GM11168 (cell line): ENCODE measurements around the gene SLC22A4.

Experiments used
- in situ Hi-C: fragments of 300-500 bp; cut with MboI; formaldehyde crosslinking; loops from one replicate; pipeline ENCODE4 v1.12.0; 2022; ENCODE audit warnings: low sequenced_read_pairs; ENCODE audit not compliant: unreplicated experiment

The SLC22A4 gene

GRCh38 chr5:132293992-132294727 is at the start of gene SLC22A4:
TSS of gene SLC22A4 (plus strand) at chr5:132294394. CDS start at chr5:132294617, 223 bp downstream.
- in situ Hi-C loops: no loop called here

DNA sequence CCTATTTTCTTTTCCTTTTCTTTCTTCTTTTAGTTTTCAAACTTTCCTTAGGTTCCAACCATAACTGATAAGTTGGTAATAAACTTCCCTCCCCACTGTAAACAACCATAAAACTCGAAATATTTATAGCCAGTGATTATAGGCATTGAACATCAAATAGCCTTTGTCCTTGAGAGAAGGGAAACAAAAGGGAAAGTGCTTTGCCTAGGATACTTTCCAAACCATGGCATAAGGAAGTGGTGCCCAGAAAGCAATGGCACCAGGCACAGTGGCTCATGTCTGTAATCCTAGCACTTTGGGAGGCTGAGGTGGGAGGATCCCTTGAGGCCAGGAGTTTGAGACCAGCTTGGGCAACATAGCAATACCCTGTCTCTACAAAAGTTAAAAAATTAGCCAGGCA is 48.6 kb upstream of the SLC22A4 start:
- in situ Hi-C loops: no loop called here

GRCh38 chr5:132246806-132247205 is 47.4 kb upstream of the SLC22A4 start:
- in situ Hi-C loops: no loop called here

DNA sequence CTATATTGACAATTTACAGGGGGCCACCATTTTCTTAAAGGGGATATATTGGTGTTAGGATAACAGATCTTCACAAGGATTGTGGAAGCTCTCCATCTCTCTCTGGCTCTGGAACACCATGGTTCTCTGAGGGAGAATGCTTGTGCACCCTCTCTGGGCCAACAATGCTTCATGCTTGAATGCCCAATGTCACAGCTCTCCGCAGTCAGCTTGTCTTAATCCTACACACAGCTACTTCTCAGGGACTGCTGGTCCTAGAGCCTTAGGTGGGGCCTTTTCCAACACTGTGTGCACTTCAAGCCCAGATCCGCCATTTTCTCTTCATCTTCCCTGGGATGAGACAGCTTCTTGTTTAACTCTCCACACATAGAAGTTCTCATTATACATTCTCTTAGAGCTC is 43.6 kb upstream of the SLC22A4 start:
- in situ Hi-C loops: loop anchor here (25.0 kb wide), 1 partner anchor 262 kb away; no protein-coding TSS in a partner anchor

DNA sequence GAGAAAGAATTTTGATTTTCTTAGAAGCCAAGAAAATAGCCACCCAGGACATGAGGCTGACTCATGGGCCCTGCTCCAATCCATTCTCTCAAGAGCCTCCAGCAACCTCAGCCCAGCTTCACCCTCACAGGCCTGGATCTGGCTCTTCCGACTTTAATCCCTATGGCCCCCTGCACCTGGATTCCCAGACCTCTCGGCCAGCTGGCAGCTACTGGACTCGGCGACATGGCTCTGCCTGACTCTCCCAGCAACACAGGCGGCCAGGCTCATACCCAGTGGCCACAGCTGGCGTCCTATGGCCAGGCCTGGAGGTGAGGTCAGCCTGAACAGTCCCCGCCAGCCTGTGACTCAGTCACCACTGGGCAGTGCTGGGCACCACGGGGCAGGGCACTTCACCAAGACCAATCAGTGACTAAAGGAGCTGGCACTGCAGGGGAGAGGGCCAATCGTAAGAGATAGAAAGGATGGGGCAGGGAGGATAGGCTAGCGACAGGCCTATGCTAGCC is 42.9 kb upstream of the SLC22A4 start:
- in situ Hi-C loops: loop anchor here (25.0 kb wide), 1 partner anchor 261 kb away; no protein-coding TSS in a partner anchor

GRCh38 chr5:132253008-132253441 is 41.2 kb upstream of the SLC22A4 start:
- in situ Hi-C loops: loop anchor here (25.0 kb wide), 1 partner anchor 259 kb away; no protein-coding TSS in a partner anchor

DNA sequence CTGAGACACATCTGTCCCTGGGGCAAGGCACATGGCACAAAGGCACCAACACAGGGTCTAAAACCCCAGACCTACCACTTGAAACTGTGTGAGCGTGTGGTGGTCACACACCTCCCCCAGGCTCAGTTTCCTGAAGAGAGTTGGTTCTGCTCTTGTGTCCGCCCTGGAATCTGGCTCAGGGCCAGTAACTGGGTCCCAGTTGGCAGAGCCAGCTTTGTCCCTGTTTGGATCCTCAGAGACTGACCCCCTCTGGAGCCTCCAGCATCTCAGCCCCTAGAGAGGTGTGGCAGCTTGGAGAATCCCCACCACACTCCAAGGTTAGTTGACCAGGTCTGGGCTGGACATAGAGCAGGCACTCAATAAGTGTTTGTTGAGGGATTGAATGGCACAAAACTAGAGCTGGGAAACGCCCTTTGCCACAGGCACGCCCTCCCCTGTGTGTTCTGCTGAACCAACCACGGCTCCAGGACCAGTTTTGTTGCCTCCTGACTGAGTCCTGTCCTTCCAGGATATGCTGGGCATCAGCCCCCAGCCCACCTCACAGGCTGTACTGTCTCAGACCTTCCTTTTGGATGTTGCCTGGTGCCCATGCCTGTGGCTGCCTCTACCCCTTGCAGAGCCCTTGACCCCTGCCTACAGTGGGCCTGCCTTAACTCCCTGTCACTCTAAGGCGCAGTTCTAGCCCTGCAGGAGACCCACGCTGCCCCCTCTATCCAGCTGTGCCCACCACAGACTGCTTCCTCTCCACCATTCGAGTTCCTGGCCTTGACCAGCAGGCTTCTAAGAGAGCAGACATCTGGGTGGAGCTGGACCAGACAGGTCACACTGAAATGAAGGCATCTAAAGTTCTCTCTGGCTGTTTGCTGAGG is 40.5 kb upstream of the SLC22A4 start:
- in situ Hi-C loops: loop anchor here (25.0 kb wide), 1 partner anchor 259 kb away; no protein-coding TSS in a partner anchor

- in situ Hi-C loops: loop anchor here (25.0 kb wide), 1 partner anchor 258 kb away; no protein-coding TSS in a partner anchor
Measured at GRCh38 chr5:132254321-132254977, 39.7 kb upstream of the SLC22A4 start.

- in situ Hi-C loops: loop anchor here (25.0 kb wide), 1 partner anchor 256 kb away; no protein-coding TSS in a partner anchor
Measured at GRCh38 chr5:132256086-132256782, 38.0 kb upstream of the SLC22A4 start.

DNA sequence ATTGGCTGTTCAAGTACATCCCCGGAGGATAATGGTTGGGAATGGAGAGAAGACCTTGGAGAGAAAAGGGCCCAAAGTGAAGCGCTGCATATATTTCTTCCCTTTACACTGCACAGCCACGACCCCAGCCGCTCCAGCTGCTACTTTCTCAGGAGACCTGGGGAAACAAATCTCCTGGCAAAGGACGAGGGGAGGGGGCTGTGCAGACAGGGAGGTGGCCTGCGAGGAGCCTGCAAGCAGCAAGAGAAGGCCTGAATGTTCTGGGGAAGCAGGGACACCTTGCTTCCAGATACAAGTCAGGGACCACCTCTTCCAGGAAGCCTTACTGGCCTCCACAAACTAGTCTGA is 37.4 kb upstream of the SLC22A4 start:
- in situ Hi-C loops: loop anchor here (25.0 kb wide), 1 partner anchor 256 kb away; no protein-coding TSS in a partner anchor

- in situ Hi-C loops: loop anchor here (25.0 kb wide), 1 partner anchor 255 kb away; no protein-coding TSS in a partner anchor
Measured at GRCh38 chr5:132257131-132258101, 36.8 kb upstream of the SLC22A4 start, which contains the start of gene PDLIM4. TSS of gene PDLIM4 (plus strand) at chr5:132257696. CDS start at chr5:132257735, 39 bp downstream.

DNA sequence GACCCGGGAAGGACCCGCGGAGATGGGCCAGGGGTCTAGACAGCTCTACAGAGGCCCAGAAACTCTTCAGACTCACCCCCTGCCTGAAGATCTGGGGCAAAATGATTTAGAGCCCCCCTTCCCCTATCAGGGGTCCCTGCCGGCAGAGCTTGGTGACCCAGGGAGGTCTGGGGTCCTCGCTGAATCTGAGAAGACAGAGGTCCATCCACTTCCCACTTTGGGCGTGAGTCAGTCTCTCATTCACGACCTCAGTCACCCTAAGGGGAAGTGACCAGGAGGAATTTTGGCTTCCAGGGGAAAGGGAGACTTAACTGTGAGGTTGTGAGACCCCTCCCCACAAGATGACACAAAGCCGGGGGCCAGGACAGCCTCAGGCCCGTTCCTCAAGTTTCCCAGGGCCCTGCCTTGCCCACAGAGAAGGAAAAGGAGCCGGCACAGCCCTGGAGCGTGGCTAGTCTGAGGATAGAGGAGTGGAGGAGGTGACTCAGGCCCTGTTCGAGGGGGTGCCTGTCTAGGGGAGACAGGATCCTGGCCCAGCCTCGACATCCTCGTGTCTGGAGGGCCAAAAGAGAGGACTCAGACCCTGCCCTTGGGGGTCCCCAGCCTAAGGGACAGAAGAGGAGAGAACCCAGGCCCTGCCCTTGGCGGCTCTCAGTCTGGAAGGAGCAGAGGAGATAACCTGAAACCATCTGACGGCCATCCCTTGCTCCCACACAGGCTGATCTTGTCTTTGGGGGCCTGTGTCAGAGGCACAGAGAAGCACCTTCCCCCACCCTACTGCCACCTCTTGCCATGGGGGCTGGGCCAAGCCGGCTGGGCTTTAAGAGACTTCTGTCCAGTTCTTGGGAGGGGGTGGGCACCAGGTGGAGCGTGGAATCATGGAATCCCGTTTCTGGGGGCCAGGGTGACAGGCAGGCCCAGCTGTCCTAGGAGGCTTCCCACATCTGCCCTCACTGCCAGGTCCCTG is 35.8 kb upstream of the SLC22A4 start:
- in situ Hi-C loops: loop anchor here (25.0 kb wide), 1 partner anchor 254 kb away; no protein-coding TSS in a partner anchor

- in situ Hi-C loops: loop anchor here (25.0 kb wide), 1 partner anchor 253 kb away; no protein-coding TSS in a partner anchor
Measured at GRCh38 chr5:132259069-132259851, 34.9 kb upstream of the SLC22A4 start.

- in situ Hi-C loops: loop anchor here (25.0 kb wide), 1 partner anchor 252 kb away; no protein-coding TSS in a partner anchor
Measured at GRCh38 chr5:132260051-132260450, 34.1 kb upstream of the SLC22A4 start.

DNA sequence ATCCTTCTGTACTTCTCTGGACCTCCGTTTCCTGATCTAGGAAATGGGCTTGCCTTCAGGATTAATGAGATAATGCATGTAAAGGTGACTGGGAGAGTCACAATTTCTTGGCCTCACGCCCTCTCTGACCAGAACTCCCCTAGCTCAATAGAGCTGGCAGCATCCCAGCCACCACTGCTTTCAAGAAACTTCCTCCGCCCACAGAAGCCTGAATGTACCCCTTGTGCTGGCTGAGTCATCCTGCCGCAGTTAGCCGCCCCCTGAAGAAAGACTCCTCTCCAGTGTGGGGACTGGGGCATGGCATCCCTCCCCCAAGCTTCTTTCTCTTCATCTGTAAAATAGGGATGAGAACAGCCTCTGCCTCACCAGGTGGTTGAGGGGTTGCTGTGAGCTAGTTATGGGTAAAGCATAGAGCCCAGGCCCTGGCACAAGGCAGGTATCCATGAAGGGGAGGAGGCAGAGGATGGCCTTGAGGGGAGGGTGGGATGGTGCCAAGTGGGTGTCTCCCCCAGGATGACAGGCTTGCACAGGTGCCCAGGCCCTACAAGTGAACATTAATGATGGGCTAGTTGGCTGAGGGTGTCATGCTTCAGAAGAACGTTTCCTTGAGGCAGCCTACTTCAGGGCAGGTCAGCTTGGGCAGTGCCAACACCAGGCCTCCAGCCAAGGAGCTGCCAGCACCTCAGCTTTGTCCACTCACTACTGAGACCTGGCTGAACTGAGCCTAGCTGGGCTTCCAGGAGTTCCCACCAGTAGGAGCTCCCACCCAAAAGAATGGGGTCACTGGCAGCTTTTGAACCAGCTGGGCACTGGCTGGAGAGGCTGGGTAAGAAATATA is 33.3 kb upstream of the SLC22A4 start:
- in situ Hi-C loops: loop anchor here (25.0 kb wide), 1 partner anchor 251 kb away; no protein-coding TSS in a partner anchor
